Activated CD4-positive, alpha-beta T cell treated with anti-CD3 and anti-CD28 coated beads, Interleukin-2, amount 10 ng/mL, durations not matched to agents 7 days and 5 days (primary cell): ENCODE results near the gene ANO4. TPM values are rescaled to one million over a fixed set of nuclear protein-coding genes. Genes with fewer than 3 reads are reported as not detected.
"Not testable (repeated sequence)": the region's sequence is repeated elsewhere in the genome, so short reads cannot be mapped to it uniquely, and the experiment has no call there.

ENCODE experiments used
- CTCF ChIA-PET: fragments of 350-600 bp; sonication (Branson Sonifier 250); formaldehyde crosslinking; loops from one replicate; lab custom pipeline; 2021; ENCODE audit warnings: antibody characterized with exemption; lab: Charles Lee
- POLR2A ChIA-PET: fragments of 350-600 bp; sonication (Branson Sonifier 250); formaldehyde crosslinking; loops from one replicate; lab custom pipeline; 2021; ENCODE audit warnings: antibody characterized with exemption; lab: Charles Lee
- DNase-seq: peaks from one replicate; pipeline ENCODE4 v3.0.0-alpha.2; 2020
- H3K27ac Mint-ChIP-seq: one replicate; pipeline ENCODE4 v1.8.0; 2021; ENCODE audit warnings: mild to moderate bottlenecking, moderate library complexity, mixed read lengths
- H3K27me3 Mint-ChIP-seq: one replicate; pipeline ENCODE4 v1.8.0; 2021; ENCODE audit warnings: mixed read lengths
- H3K36me3 Mint-ChIP-seq: one replicate; pipeline ENCODE4 v1.8.0; 2021; ENCODE audit warnings: low read depth, mixed read lengths
- H3K4me1 Mint-ChIP-seq: one replicate; pipeline ENCODE4 v1.8.0; 2021; ENCODE audit warnings: mixed read lengths
- H3K4me3 Mint-ChIP-seq: one replicate; pipeline ENCODE4 v1.8.0; 2021; ENCODE audit warnings: mild to moderate bottlenecking, moderate library complexity, mixed read lengths
- H3K9me3 Mint-ChIP-seq: one replicate; pipeline ENCODE4 v1.8.0; 2021; ENCODE audit warnings: mixed read lengths
- total RNA-seq, 2 experiments: library from RNA; stranded (reverse); gene quantifications; one replicate each; pipeline ENCODE4 v1.2.3, GENCODE V29; 2021

ANO4 gene
- total RNA-seq, 2 experiments from 2014 or later = not detected

DNA sequence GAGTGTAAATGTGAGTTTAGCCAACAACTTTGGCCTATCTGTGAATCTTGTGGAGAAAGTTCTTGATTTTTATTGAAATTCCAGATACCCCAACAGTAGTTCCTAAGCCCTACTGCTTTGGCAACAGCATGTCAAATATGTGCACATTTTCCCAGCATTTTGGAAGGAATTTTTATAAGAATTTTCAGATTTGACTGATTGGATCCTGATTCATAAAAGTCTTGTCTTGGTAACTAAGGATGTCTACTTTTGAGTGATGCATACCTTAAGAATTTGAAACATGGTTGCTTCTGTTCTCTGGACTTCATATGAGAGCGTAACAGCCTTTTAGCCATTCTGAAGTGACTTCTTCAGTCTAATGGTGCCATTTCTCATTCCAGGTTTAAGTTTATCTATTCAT is 106.7 kb downstream of the ANO4 start:
- POLR2A ChIA-PET = no interaction called here
- Mint-ChIP-seq H3K27me3 (no peaks in the 10 kb centered on the region), H3K4me1 (no peaks in the 10 kb centered on the region), H3K36me3 (no peaks in the 10 kb centered on the region), H3K27ac (no peak overlapping the region), H3K4me3 (no peak overlapping the region), H3K9me3 (no peaks in the 10 kb centered on the region)
- CTCF ChIA-PET = no interaction called here
- no peak for DNase-seq

DNA sequence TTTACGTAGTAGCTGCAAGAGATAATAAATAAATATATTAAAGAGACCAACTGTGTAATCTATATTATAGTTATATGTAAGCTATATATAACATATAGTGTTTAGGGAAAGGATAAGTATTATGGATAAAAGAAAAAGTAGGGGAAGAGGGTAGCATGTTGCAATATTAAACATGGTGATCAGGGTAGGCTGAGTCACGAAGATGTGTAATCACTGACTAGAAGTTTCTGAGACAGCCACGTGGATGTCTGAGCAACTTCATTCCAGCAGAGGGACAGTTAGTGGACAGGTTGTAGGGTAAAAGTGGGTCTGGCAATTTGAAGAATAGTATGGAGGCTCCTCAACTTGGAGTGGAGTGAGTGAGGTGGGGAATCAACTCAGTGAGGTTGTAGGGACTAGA is 109.7 kb downstream of the ANO4 start:
- Mint-ChIP-seq H3K27me3 (no peaks in the 10 kb centered on the region), H3K27ac (no peak overlapping the region), H3K9me3 (no peaks in the 10 kb centered on the region), H3K36me3 (no peaks in the 10 kb centered on the region), H3K4me3 (no peak overlapping the region), H3K4me1 (no peaks in the 10 kb centered on the region)
- CTCF ChIA-PET = interaction anchor here (0.6 kb wide), 1 partner anchor 634 kb away, joined by 4 read pairs; no protein-coding TSS in a partner anchor
- DNase-seq = no peak
- POLR2A ChIA-PET = no interaction called here

DNA sequence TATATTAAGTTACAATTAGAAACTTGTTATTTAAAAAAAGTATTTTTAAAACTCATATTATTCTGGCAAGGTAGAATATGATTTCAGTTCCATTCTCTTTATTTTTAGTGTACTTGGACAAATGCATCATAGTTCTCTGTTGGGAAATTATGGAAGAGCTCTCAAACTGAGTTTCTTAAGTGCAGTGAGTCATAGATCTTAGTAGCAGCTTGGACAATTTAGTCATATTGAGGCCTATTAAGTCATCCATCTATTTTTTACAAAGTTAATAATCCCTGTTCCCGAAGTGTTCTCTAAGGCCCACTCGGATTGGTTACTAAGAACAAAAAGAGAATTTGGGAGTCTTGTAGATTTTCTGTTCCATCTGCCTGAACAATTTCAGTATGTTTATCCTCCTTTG is 113.9 kb downstream of the ANO4 start:
- DNase-seq = no peak
- no peak overlapping the region for H3K27ac Mint-ChIP-seq
- no peak overlapping the region for H3K4me3 Mint-ChIP-seq
- ChIA-PET POLR2A (no interaction called here), CTCF (no interaction called here)
- no peaks in the 10 kb centered on the region for H3K36me3 Mint-ChIP-seq
- H3K27me3 Mint-ChIP-seq = no peaks in the 10 kb centered on the region
- H3K9me3 Mint-ChIP-seq = no peaks in the 10 kb centered on the region
- no peaks in the 10 kb centered on the region for H3K4me1 Mint-ChIP-seq

DNA sequence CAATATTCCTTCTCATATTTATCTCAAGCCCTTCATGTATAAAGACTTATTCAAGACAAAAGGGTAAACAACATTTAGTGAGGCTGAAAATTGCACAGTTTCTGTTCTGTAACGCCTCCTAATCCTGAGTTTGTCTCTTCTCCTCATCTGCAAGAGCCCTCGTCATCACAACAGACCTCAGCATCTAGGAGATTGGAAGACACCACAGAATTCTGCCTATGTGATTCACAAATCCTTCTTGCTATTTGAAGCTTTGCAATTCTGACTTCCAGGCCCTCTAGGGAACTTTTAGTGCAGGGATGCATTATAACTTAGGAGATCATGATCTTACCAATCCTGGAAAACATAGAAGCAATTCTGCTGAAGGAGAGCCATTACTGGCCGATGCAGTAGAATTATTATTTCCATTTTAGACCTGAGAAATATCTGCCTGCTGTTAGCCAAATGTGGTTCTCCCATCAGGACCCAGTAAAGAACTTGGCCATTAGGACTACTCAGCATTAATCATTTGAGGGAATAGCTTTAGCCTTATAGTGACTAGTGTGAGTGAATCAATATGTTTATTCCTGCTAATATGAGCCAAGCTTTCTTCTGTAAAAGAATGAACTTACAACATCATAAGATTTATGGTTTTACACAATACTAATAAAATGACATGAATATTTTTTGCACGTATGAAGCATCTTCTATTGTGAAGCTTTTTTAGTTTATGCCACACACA is 119.5 kb downstream of the ANO4 start:
- Mint-ChIP-seq H3K36me3 (no peaks in the 10 kb centered on the region), H3K27me3 (no peaks in the 10 kb centered on the region)
- no peak for DNase-seq

DNA sequence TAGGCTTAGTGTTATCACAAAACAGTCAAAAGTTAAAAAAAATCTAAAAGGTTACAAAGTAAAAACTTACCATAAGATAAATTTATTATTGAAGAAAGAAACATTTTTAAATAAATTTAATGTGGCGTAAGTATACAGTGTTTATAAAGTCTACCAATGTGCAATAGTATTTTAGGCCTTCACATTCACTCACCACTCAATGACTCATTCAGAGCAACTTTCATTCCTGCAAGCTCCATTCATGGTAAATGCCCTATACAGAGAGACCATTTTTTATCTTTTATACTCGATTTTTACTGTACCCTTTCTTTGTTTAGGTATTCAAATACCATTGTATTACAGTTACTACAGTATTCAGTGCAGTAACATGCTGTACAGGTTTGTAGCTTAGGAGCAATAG is 124.5 kb downstream of the ANO4 start:
- CTCF ChIA-PET = interaction anchor here (0.7 kb wide), 1 partner anchor 131 kb away, joined by 3 read pairs; no protein-coding TSS in a partner anchor
- H3K27ac Mint-ChIP-seq = no peak overlapping the region
- H3K4me1 Mint-ChIP-seq = no peaks in the 10 kb centered on the region
- H3K9me3 Mint-ChIP-seq = no peaks in the 10 kb centered on the region
- POLR2A ChIA-PET = no interaction called here
- DNase-seq = no peak
- no peaks in the 10 kb centered on the region for H3K27me3 Mint-ChIP-seq
- H3K4me3 Mint-ChIP-seq = no peak overlapping the region
- H3K36me3 Mint-ChIP-seq = no peaks in the 10 kb centered on the region

More for the DNA sequence above, 119.5 kb downstream of the ANO4 start:
- ChIA-PET CTCF (no interaction called here), POLR2A (no interaction called here)
- Mint-ChIP-seq H3K27ac (no peak overlapping the region), H3K9me3 (no peaks in the 10 kb centered on the region), H3K4me3 (no peak overlapping the region), H3K4me1 (no peaks in the 10 kb centered on the region)

DNA sequence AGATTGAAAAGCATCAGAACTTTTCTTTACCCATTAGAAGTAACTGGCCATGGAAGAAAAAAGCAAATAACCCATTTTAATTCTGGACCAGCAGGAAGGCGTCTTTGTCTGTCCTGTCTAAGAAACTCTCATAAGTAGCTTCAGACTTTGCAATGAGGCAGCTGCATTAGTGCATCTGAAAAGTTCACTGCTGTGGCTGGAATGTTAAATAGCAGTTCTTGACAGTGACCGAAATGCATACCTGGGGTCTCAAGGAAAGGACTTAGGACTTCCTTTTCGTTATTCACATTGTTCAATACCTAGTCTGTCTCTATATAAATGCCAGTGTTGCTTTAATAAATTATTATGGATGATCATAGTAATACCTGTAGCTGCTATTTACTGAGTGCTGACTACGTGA is 125.9 kb downstream of the ANO4 start:
- Mint-ChIP-seq H3K27ac (no peak overlapping the region), H3K9me3 (no peaks in the 10 kb centered on the region), H3K36me3 (no peaks in the 10 kb centered on the region), H3K27me3 (no peaks in the 10 kb centered on the region), H3K4me1 (no peaks in the 10 kb centered on the region), H3K4me3 (no peak overlapping the region)
- CTCF ChIA-PET = no interaction called here
- DNase-seq = no peak
- POLR2A ChIA-PET = no interaction called here

DNA sequence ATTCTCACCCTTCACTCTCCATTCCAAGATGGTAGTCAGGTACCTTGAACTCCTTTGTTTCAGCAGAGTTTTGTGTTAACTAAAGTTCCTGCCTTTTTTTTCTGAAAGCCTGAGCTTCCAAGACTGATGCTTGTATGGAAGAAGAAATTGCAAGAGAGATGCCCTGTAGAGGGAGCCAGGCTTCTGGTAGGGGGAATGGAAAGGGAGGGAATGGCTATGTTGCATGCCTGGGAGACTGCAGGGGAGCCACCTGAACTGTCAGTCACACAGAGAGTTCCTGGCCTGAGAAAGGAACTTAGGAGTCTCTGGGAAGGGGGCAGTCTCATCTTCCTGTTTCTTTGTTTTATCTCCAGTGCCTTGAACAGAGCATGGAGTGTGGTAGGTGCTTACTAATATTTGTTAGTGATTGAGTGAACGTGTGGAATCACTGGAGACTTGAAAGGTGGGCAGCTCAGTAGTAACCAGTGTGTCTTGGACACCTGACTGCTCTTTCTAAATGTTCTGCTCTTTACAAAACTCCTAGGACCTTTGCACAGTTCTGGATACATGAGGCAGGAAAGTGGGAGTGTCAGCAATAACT is 132.2 kb downstream of the ANO4 start:
- no peak overlapping the region for H3K4me3 Mint-ChIP-seq
- H3K27ac Mint-ChIP-seq = no peak overlapping the region
- DNase-seq = no peak
- no peaks in the 10 kb centered on the region for H3K9me3 Mint-ChIP-seq
- no peaks in the 10 kb centered on the region for H3K36me3 Mint-ChIP-seq
- no peaks in the 10 kb centered on the region for H3K27me3 Mint-ChIP-seq
- no peaks in the 10 kb centered on the region for H3K4me1 Mint-ChIP-seq
- CTCF ChIA-PET = no interaction called here
- POLR2A ChIA-PET = no interaction called here

DNA sequence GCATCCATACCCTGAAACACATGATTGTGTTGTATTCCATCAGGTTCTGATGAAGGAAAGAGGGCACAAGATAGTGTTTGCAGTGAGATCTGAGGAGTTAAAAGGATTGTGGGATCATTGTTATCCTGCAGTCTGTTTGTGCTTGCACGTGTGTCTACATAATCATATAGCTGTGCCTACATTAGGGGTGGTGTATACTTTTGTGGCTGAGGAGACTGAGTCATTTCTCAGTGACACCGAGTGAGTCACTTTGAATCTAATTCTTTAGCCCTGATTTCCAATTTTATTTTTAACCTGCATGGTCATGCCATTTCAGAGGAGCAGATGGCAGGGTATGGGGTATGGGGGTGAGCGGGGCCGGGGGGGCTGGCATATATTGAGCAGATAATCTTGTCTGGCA is 133.2 kb downstream of the ANO4 start:
- Mint-ChIP-seq H3K9me3 (peaks cover 2% of the 10 kb centered on the region), H3K27me3 (no peaks in the 10 kb centered on the region), H3K27ac (no peak overlapping the region), H3K4me1 (no peaks in the 10 kb centered on the region), H3K36me3 (no peaks in the 10 kb centered on the region), H3K4me3 (no peak overlapping the region)
- ChIA-PET CTCF (no interaction called here), POLR2A (no interaction called here)
- DNase-seq = no peak

DNA sequence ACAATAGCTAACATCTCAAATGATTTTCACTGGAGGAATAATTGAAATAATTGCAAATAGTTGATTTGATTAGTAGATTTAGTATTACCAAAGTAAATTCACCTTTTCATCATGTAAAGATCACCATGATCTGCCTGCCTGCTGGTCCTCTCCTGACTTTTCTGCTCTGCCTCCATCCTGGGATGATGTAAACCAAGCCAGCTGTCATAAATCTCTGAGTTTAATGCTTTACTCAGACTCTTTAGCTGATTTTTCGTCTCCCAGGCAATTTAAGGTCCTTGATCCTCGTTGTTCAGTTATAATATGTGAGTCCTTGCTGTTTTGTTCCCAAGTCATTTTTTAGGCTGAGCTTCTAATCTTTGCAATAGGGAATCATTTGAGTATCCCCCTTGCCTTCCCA is 138.0 kb downstream of the ANO4 start:
- H3K36me3 Mint-ChIP-seq = no peaks in the 10 kb centered on the region
- peaks cover 2% of the 10 kb centered on the region for H3K9me3 Mint-ChIP-seq
- ChIA-PET POLR2A (no interaction called here), CTCF (no interaction called here)
- DNase-seq = no peak
- no peaks in the 10 kb centered on the region for H3K4me1 Mint-ChIP-seq
- H3K27me3 Mint-ChIP-seq = no peaks in the 10 kb centered on the region
- H3K4me3 Mint-ChIP-seq = no peak overlapping the region
- H3K27ac Mint-ChIP-seq = no peak overlapping the region

DNA sequence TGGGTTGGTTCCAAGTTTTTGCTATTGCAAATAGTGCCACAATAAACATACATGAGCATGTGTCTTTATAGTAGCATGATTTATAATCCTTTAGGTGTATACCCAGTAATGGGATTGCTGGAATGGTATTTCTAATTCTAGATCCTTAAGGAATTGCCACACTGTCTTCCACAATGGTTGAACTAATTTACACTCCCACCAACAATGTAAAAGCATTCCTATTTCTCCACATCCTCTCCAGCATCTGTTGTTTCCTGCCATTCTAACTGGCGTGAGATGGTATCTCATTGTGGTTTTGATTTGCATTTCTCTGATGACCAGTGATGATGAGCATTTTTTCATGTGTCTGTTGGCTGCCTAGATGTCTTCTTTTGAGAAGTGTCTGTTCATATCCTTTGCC is 139.0 kb downstream of the ANO4 start:
- POLR2A ChIA-PET, DNase-seq, H3K36me3 Mint-ChIP-seq, H3K4me1 Mint-ChIP-seq, H3K4me3 Mint-ChIP-seq, CTCF ChIA-PET, H3K27ac Mint-ChIP-seq, H3K27me3 Mint-ChIP-seq, H3K9me3 Mint-ChIP-seq: not testable (repeated sequence)

DNA sequence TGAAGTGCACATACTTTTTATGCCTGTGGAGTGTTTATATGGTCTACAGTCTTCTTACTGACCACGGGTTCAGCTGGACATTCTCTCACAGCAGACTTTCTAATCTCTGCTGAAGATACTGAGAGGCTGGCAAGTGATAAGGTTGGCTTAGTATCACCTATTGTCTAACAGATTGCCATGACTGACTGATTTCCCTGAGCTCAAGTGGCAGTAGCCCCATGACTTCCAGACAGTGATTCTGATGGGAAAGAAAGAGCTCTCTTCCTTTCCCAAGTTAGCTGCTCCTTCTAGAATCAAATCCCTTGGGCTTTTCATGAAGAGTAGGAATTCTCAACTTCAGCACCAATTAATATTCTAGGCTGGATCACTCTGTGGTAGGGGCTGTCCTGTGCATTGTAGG is 141.4 kb downstream of the ANO4 start:
- Mint-ChIP-seq H3K27ac (no peak overlapping the region), H3K9me3 (peaks cover 2% of the 10 kb centered on the region), H3K4me3 (no peak overlapping the region), H3K4me1 (no peaks in the 10 kb centered on the region), H3K36me3 (no peaks in the 10 kb centered on the region), H3K27me3 (no peaks in the 10 kb centered on the region)
- DNase-seq = no peak
- CTCF ChIA-PET = no interaction called here
- POLR2A ChIA-PET = no interaction called here

DNA sequence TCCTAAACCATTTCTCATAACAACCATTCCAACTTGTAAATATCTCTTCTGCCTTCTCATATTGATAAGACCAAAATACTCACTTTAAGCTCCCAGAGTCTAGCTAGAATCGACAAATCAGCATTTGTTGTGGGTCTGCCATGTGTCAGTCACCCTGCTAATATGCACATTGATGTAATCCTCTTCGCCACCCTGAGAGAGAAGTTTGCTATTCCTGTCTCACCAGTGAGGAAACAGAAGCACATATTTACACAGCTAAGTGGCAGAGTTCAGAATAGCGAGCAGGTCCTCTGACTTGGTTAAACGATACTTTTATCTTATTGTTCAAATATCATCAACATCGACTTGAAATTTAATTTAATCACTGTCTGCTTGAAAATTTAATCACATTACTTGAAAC is 142.1 kb downstream of the ANO4 start:
- Mint-ChIP-seq H3K36me3 (no peaks in the 10 kb centered on the region), H3K4me3 (no peak overlapping the region), H3K9me3 (peaks cover 2% of the 10 kb centered on the region), H3K27ac (no peak overlapping the region), H3K27me3 (no peaks in the 10 kb centered on the region), H3K4me1 (no peaks in the 10 kb centered on the region)
- CTCF ChIA-PET = no interaction called here
- no peak for DNase-seq
- POLR2A ChIA-PET = no interaction called here

DNA sequence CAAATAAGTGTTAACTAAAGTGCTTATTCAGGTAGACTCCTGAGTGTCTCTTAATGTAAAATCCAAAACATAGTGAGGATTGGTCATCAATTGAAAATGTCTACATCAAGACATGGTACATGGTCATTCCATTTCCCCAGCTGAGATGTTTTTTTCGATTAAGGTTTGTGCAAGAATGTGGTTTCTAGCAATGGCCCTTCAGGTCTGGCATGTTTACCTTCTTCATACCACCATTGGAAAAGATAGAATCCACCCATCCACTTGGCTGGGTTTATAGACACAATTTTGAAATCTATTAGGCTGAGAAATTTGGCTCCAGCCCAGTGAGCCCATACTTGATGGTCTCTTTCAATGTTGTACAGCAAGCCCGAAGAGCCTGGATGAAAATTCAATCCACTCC is 145.9 kb downstream of the ANO4 start:
- POLR2A ChIA-PET = no interaction called here
- DNase-seq = no peak
- Mint-ChIP-seq H3K9me3 (no peaks in the 10 kb centered on the region), H3K4me1 (no peaks in the 10 kb centered on the region), H3K4me3 (no peak overlapping the region), H3K36me3 (no peaks in the 10 kb centered on the region), H3K27me3 (no peaks in the 10 kb centered on the region), H3K27ac (no peak overlapping the region)
- CTCF ChIA-PET = no interaction called here
